Caki2 (cell line): ENCODE measurements around the gene HHIPL2. TPM values are rescaled to one million over a fixed set of nuclear protein-coding genes. Genes with fewer than 3 reads are reported as not detected.
"Not testable (repeated sequence)": the region's sequence is repeated elsewhere in the genome, so short reads cannot be mapped to it uniquely, and the experiment has no call there.

Experiments
- DNase-seq: peaks from one replicate; pipeline ENCODE4 v3.0.0-alpha.2; 2015; ENCODE audit warnings: low read depth
- in situ Hi-C: cut with HindIII; loops from 2 replicates; pipeline ENCODE4 v1.10.0; 2016; ENCODE audit warnings: low sequenced_read_pairs, low pct_unique_long_range_greater_than_20kb, mixed read lengths
- total RNA-seq: library from RNA; depleted of rRNA; stranded (reverse); fragments of >200 nt; shearing (Covaris generic); gene quantifications from 2 replicates; pipeline ENCODE4 v1.2.3, GENCODE V29; 2014; ENCODE audit warnings: low replicate concordance; rRNA removed

The HHIPL2 gene
- total RNA-seq, 1 experiment from 2014 or later, result 11.3 TPM

GRCh38 chr1:222473717-222474116 is 74.2 kb downstream of the HHIPL2 start:
- in situ Hi-C loops, result not testable (repeated sequence)

GRCh38 chr1:222472776-222473540 is 74.9 kb downstream of the HHIPL2 start:
- in situ Hi-C loops, DNase-seq: not testable (repeated sequence)

More at GRCh38 chr1:222473717-222474116, 74.2 kb downstream of the HHIPL2 start:
- DNase-seq, result not testable (repeated sequence)

Other genes with a start within 250 kb of the HHIPL2 start
- gene TAF1A, start 41.8 kb upstream of the HHIPL2 start, total RNA-seq, result 10.6 and 12.2 TPM in 2 replicates
- 19.1 and 25.5 TPM in 2 replicates for gene MIA3, start 70.0 kb upstream of the HHIPL2 start, total RNA-seq
- gene AIDA, start 164.4 kb upstream of the HHIPL2 start, total RNA-seq, result 28.8 and 37.5 TPM in 2 replicates
- gene BROX, start 164.5 kb upstream of the HHIPL2 start, total RNA-seq, result 51.7 and 65.9 TPM in 2 replicates
- 1.4 TPM in 1 of 2 replicates, not detected in the other for gene FAM177B, start 189.1 kb upstream of the HHIPL2 start, total RNA-seq